HG03521 (cell line): ENCODE measurements around the gene ASS1.

Experiments used
- ATAC-seq: cut with Tn5 transposase; IDR thresholded peaks from one replicate; pipeline ENCODE4 v1.9.1; 2021; ENCODE audit warnings: mild to moderate bottlenecking, moderate library complexity; ENCODE audit not compliant: unreplicated experiment

ASS1 gene

DNA sequence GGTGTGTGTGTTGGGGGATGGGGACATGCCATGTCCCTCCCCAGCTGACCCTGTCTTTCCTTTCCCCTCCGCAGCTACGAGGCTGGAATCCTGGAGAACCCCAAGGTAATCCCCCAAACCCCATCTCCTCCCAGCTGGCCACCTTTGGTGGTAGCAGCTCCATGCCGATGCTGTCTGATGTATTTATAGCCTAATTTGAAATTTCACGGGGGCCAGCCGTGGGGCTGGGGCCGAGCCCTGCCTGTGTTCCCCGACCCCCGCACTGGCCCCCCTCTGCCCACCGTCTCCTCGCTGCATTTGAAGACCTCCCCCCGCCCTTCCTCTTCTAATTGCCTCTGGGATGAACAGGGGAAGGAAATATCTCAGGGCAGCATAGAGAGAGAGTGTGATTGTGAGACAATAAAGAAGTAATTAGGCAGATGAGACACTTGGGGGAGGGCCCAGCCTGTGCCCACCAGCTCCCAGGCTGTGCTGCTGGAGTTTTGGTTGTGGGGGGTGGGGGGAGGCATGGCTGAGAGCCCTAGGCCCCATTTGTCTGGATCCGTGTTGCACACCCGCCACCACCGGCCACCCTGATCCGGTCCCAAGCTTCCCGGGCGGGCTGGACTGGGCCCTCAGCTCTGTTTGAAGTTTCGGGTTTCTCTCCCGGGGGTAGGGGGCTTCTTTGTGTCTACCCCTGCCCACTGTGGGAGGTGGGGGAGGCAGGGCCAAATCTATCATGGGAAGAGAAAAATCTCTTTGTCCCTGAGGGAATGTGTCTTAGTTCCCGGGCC lies 26.8 kb downstream of the ASS1 start:
- ATAC-seq = no peak

GRCh38 chr9:130472184-130472705 lies 27.5 kb downstream of the ASS1 start:
- no peak for ATAC-seq

GRCh38 chr9:130473009-130473408 lies 28.2 kb downstream of the ASS1 start:
- no peak for ATAC-seq

GRCh38 chr9:130473566-130473965 lies 28.8 kb downstream of the ASS1 start:
- no peak for ATAC-seq

DNA sequence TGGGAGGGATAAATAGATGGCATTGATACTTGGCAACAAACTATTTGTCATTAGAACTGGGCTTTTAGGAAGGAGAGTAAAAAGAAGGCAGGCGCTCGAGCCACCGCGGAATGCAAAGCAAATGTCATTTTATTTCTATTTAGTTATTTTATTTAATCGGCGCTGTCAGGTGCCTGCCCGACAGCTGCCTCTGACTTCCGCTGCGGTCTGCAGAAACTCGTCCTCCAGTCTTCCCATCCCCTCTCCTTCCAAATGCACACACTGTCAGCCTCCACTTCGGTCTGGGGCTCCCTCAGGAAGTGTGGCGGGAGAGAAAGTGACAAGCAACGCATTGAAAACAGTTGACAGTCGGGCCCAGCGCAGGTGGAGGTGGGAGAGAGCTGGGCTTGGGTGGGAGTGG lies 29.3 kb downstream of the ASS1 start:
- no peak for ATAC-seq

- no peak for ATAC-seq
These were observed 31.5 kb downstream of the ASS1 start for GRCh38 chr9:130476151-130476730.

- no peak for ATAC-seq
These were observed 32.8 kb downstream of the ASS1 start for GRCh38 chr9:130477564-130477963.

- ATAC-seq = no peak
These were observed 33.4 kb downstream of the ASS1 start for GRCh38 chr9:130478152-130478551.

- no peak for ATAC-seq
These were observed 34.2 kb downstream of the ASS1 start for GRCh38 chr9:130478736-130479575.

GRCh38 chr9:130479587-130479986 lies 34.8 kb downstream of the ASS1 start:
- ATAC-seq = no peak

GRCh38 chr9:130480673-130481072 lies 35.9 kb downstream of the ASS1 start:
- ATAC-seq = no peak

- no peak for ATAC-seq
These were observed 37.7 kb downstream of the ASS1 start for GRCh38 chr9:130482463-130482862.

- ATAC-seq = no peak
These were observed 38.7 kb downstream of the ASS1 start for GRCh38 chr9:130483371-130483971.

DNA sequence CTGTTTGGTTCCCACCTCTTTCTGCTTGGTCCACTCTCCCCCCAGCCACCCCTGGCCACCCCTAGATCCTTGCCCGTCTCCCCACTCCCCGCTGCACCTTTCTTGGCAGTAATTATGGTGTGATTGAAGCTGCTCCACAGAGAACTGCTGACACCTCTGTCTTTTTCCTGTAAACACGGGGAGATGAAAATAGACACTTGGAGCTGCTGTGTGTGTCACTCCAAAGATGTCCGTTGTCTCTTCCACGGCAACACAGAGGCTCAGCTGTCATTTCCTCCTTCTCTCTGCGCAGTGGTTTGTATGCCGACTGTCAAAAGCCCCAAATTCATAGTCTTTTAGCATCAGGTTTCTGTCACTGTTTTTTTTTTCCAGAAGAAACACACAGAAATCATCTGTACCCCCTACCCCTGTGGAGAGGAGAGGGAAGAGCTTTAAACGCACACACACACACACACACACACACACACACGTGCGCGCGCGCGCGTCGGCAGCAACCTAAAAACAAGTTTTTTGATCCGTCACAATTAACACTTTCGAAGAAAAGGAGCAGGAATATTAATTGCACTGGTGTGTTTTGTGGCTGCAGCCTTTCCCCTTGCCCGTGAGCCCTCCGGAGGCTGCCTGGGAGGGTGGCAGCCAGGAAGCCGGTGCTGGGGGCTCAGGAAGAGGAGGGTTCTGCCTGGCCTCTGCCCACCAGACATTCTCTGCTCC lies 39.8 kb downstream of the ASS1 start:
- ATAC-seq = no peak

GRCh38 chr9:130486103-130486502 lies 41.3 kb downstream of the ASS1 start:
- ATAC-seq = no peak

GRCh38 chr9:130487500-130487899 lies 42.7 kb downstream of the ASS1 start:
- ATAC-seq = no peak

DNA sequence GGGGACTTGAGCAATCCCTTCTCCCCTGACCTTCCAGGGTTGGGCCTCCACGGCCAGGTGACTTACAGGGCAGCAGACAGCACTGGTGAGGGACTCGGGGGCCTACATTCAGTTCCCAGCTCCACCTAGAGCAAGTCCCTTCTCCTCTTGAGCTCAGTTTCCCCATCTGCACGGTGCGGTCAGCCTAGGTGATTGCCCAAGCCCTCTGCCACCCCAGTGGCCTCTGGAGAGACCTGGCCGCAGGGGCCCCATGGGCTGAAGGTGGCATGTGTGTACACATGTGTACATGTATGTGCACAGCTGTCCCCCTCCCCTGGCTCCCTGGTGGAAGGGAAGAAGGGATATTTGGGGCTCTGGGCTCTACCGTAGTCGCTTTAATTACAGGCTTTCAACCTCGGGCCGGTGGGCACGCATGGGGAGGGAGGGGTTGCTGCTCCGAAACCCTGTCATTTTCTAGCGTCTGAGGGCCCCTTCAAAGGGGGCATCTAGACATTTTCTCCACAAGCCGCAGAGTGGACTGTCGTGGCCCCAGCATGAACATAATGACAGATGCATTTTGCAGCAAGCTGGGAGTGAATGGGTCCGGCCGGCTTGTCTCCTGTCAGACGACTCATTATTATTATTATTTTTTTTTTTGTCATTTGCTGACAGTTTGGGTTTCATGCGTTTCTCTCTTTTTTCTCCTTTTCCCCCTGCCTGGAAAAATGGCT lies 44.0 kb downstream of the ASS1 start:
- ATAC-seq = no peak

DNA sequence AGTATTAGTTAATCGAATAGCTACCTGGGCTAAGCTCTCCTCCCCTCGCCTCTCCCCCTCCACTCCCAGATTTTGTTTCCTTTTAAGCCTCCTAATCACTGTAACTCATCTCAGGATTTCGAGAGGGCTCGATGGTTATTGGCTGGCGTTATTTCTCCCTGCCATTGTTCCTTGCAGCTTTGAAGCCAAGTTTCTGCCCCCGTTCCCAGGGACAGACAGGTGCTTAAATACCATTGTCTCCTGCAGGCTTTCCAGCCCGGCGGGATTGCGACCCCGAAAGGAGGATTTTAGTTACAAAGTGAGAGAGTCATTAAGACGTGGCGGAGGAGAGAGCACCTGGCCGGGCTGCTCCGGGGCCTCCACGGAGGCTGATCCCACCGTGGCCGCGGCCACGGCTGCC lies 46.2 kb downstream of the ASS1 start:
- ATAC-seq = no peak

GRCh38 chr9:130491830-130492482 lies 47.2 kb downstream of the ASS1 start:
- ATAC-seq = no peak
